Skeletal muscle cell (primary cell): Measurements from ENCODE around the gene GTSE1.

Experiments
- DNase-seq: peaks from one replicate; pipeline ENCODE4 v3.0.0-alpha.2; 2010; ENCODE audit warnings: low read depth
- H3K4me3 ChIP-seq: 2 replicates; pipeline ENCODE4 v1.5.1; 2011; ENCODE audit warnings: low read depth, mild to moderate bottlenecking, control low read depth, low read length, moderate library complexity

The GTSE1 gene

GRCh38 chr22:46272762-46273431 is 23.8 kb upstream of the GTSE1 start:
- no peak overlapping the region for H3K4me3 ChIP-seq
- no peak for DNase-seq

- no peak for DNase-seq
- no peak overlapping the region for H3K4me3 ChIP-seq
Observed at GRCh38 chr22:46273432-46274148, 23.1 kb upstream of the GTSE1 start.

DNA sequence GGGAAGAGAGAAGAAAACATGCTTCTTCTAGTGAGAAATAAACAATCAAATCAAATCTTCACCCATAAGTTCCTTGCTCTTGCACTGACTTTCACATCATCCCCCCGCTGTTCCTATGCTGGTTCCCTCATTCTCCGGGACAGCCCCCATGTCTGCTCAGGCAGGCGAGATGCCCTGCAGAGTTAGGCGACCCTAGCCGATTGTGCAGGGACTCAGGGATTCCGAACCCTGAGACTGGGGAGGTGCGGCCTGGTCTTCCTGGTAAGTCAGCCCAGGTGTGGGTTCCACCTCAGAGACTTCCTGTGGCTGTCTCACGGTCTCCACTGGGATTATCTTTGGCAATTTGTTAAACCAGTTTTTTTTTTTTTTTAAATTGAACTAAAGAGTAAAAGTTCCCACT is 22.3 kb upstream of the GTSE1 start:
- H3K4me3 ChIP-seq: no peak overlapping the region

GRCh38 chr22:46275455-46276122 is 21.1 kb upstream of the GTSE1 start:
- no peak overlapping the region for H3K4me3 ChIP-seq
- DNase-seq: no peak

More for the DNA sequence above, 22.3 kb upstream of the GTSE1 start:
- no peak for DNase-seq

DNA sequence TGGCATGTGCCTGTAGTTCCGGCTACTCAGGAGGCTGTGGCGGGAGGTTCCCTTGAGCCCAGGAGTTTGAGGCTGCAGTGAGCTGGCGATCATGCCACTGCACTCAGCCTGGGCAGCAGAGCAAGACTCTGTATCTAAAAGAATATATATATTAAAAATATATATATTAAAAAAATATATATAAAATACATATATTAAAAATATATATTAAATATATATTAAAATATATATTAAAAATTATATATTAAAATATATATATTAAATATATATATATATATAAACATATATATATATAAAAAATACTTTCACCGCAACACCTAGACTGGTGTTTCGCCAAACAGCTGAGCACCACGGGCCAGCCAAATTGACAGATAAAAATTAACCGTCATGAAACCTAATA is 20.1 kb upstream of the GTSE1 start:
- no peak for DNase-seq
- no peak overlapping the region for H3K4me3 ChIP-seq

DNA sequence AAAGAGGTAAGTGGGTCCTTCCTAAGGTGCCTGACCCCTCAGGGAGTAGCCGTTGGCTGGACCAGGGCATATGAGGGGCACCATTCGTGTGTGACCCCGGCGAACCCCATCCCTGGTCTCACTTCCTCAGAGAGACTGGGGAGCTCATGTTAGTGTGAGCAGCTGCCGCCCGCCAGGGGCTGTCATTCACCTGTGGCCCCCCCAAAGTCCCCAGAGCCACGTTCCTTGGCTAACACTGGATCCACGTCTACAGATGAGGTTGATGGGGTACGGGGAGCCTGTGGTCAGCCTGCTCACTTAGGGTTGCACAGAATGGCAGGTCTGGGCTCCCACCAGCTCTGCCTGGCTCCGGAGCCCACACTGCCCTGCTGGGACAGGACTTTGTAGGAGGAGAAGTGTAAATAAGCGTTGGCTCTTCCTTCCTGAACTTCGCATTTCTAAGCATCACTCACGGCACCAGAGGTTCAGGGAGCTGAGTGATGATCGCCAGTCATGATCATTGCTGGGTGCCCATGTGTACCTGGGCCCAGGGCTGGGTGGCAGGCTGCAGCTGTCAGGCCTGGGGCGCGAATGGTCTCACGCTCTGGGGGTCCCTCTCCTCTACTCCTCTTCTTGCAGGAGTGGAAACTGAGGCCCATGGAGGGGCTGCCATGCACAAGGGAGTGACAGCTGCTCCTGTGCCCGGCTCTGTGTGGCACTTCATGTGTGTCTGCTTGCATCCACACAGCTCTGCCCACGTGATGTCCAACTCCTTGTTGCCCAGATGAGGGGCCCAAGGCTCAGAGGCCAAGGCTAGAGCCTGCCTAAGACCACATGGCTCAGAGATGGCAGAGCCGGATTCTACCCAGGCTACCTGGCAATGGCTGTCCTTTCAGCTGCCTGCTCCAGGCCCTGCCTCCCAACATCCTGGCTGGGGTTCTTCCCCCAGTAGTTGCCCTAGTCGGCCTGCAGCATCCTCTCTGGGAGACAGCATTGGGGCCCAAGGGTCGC is 17.7 kb upstream of the GTSE1 start:
- H3K4me3 ChIP-seq: no peak overlapping the region

GRCh38 chr22:46280063-46280817 is 16.4 kb upstream of the GTSE1 start:
- DNase-seq: no peak
- H3K4me3 ChIP-seq: no peak overlapping the region

More for the DNA sequence above, 17.7 kb upstream of the GTSE1 start:
- no peak for DNase-seq

DNA sequence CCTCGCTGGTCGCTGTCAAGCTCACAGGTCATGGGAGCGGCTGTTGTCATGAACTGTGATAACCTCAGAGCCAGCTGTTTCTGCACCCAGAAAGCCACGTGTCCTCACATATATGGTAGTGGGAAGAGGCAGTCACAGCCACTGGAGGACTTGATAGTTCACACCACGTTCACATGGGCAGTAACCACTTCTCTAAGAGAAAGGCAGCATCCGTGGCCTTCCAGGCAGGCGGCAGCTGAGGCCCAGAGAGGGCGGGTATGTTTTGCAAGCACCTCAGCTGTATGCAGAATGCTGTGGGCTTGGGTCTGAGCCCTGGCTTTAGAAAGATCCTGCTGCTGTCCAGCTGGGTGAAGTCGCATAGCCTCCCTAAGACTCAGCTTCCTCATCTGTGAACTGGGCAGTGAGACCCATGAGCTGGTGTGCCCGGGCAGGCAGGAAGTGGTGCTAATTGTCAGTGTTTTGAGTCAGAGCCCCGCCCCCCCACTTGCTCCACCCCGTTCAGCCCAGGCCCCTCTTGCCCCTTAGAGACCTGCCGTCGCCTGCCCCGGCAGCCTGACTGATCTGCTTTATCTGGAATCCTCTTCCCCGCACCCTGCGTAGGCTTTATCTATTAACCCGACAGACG is 15.6 kb upstream of the GTSE1 start:
- H3K4me3 ChIP-seq: no peak overlapping the region
- no peak for DNase-seq

DNA sequence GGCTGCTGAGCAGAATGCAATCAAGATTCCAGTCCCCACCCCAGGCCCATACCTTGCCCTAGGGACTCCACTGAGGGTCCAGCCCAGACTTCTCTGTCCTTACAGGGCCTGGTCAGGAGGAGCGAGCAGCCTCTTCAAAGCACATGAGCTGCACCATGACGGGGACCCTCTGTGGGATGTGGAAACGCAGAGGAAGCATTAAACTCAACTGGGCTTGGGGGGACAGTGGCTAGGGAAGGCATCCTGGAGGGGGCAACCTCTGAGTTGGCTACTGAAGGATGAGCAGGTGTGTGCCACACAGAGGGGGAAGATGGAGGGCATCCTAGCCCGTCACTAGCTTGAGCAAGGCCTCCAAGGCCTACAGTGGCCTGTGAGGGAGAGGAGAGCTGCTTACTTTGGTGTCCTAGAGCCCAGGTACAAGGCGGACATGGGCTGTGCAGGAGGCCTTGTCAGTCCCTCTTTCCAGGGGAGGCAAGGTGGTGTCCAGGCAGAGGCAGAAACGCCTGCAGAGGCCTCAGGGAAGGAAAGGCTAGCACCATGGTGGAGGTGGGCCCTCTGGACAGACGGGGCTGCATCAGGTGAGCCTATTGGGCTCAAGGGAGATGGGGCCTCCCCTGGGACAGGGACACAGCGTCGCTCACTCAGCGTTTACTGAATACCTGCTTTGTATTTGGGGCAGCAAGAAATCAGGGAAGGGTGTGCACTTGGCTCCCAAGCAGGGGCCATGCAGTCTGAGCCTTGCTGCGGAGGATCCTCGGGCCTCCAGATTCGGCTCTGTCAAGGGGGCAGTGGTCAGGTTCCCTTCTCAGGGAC is 14.6 kb upstream of the GTSE1 start:
- no peak overlapping the region for H3K4me3 ChIP-seq
- no peak for DNase-seq

GRCh38 chr22:46286006-46286405 is 10.7 kb upstream of the GTSE1 start:
- no peak overlapping the region for H3K4me3 ChIP-seq
- DNase-seq: no peak

- H3K4me3 ChIP-seq: no peak overlapping the region
- no peak for DNase-seq
Observed at GRCh38 chr22:46286941-46287872, 9.5 kb upstream of the GTSE1 start.

- no peak overlapping the region for H3K4me3 ChIP-seq
- DNase-seq: no peak
Observed at GRCh38 chr22:46287873-46288751, 8.6 kb upstream of the GTSE1 start.

- DNase-seq: no peak
- H3K4me3 ChIP-seq: no peak overlapping the region
Observed at GRCh38 chr22:46288846-46289243, 7.8 kb upstream of the GTSE1 start.

GRCh38 chr22:46289244-46289891 is 7.3 kb upstream of the GTSE1 start:
- no peak overlapping the region for H3K4me3 ChIP-seq
- no peak for DNase-seq

DNA sequence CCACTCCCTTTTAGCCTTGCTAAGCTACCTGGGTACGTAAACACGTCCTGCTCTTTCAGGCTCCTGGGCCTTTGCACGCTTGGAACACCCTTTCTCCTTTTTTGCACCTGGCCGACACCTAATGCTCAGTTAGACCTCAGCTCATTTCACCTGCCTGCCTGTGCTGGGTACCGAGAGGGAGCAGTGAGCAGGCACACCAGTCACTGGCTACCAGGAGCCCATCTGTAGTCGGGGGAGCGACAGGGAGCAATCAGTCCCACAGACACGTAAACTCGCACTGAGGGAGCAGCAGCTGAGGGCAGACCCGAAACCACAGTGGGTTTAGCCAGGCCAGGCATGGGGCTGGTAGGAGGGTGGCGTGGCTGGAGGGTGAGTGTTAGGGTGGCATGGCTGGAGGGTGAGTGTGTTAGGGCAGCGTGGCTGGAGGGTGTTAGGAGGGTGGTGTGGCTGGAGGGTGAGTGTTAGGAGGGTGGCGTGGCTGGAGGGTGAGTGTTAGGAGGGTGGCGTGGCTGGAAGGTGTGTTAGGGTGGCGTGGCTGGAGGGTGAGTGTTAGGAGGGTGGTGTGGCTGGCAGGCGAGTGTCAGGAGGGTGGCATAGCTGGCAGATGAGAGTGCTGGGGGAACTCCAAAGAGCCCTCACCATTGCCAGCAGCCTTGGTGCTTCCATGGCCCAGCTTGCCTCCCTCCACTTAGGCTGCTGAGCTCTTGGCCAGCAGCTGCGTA is 6.4 kb upstream of the GTSE1 start:
- H3K4me3 ChIP-seq: no peak overlapping the region
- no peak for DNase-seq
